Measurements from ENCODE around the gene WNK4. TPM values are rescaled to one million over a fixed set of nuclear protein-coding genes. Genes with fewer than 3 reads are reported as not detected.

The WNK4 gene
- total and polyA plus RNA-seq, 10 of the 15 experiments (the other 5 are each of a cell fraction or from before 2014, with no cell fraction given) = 0.06 to 0.29 (median 0.13) TPM; not detected in 5

GRCh38 chr17:42773290-42774035 lies 6.9 kb upstream of the WNK4 start, which contains the start of gene VPS25 (continued):
- TF ChIP-seq, protein P1, sequence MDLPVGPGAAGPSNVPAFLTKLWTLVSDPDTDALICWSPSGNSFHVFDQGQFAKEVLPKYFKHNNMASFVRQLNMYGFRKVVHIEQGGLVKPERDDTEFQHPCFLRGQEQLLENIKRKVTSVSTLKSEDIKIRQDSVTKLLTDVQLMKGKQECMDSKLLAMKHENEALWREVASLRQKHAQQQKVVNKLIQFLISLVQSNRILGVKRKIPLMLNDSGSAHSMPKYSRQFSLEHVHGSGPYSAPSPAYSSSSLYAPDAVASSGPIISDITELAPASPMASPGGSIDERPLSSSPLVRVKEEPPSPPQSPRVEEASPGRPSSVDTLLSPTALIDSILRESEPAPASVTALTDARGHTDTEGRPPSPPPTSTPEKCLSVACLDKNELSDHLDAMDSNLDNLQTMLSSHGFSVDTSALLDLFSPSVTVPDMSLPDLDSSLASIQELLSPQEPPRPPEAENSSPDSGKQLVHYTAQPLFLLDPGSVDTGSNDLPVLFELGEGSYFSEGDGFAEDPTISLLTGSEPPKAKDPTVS (IDR thresholded peaks at IDR 0.05; ENCODE audit: low read depth, low read length) = no peak
- TF ChIP-seq MYB (IDR thresholded peaks at IDR 0.05; ENCODE audit: borderline replicate concordance, low read depth, low read length) (peak; percentile 38; the same call in 1 of the 2 replicates), SIX5 (IDR thresholded peaks at IDR 0.05; ENCODE audit: low read depth, low read length, severe bottlenecking) (peak; percentile 63), SUPT20H (IDR thresholded peaks at IDR 0.05; ENCODE audit: borderline replicate concordance, control insufficient read depth, low read depth, low read length) (no peak), SMAD5 (IDR thresholded peaks at IDR 0.05; ENCODE audit: low read depth) (peak; percentile 95), SMAD1 (IDR thresholded peaks at IDR 0.05; ENCODE audit: low read depth, partially characterized antibody) (peak; percentile 75), EP300 (IDR thresholded peaks at IDR 0.05; ENCODE audit: borderline replicate concordance in 1 of 2, control insufficient read depth in 1 of 2, low read depth in 2 of 2, low read length in 2 of 2) (no peak), RUNX3 (IDR thresholded peaks at IDR 0.05; ENCODE audit: low read length) (peak; percentile 61), SRF (IDR thresholded peaks at IDR 0.05; ENCODE audit: low read depth in 2 of 2, low read length in 2 of 2) (peak; percentile 84 to 94), MXI1 (IDR thresholded peaks at IDR 0.05; ENCODE audit: low read depth, low read length) (no peak), ZBTB40 (IDR thresholded peaks at IDR 0.05; ENCODE audit: borderline replicate concordance) (peak; percentile 99), TARDBP (IDR thresholded peaks at IDR 0.05; ENCODE audit: borderline replicate concordance) (0 out of 2 replicates have a peak, but pooled peaks have one; percentile 36)
- TF ChIP-seq, protein P2, sequence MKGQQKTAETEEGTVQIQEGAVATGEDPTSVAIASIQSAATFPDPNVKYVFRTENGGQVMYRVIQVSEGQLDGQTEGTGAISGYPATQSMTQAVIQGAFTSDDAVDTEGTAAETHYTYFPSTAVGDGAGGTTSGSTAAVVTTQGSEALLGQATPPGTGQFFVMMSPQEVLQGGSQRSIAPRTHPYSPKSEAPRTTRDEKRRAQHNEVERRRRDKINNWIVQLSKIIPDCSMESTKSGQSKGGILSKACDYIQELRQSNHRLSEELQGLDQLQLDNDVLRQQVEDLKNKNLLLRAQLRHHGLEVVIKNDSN (IDR thresholded peaks at IDR 0.05; ENCODE audit: borderline replicate concordance, extremely low read length, insufficient read depth, low read depth, low read length) = no peak
- TF ChIP-seq, protein P3, sequence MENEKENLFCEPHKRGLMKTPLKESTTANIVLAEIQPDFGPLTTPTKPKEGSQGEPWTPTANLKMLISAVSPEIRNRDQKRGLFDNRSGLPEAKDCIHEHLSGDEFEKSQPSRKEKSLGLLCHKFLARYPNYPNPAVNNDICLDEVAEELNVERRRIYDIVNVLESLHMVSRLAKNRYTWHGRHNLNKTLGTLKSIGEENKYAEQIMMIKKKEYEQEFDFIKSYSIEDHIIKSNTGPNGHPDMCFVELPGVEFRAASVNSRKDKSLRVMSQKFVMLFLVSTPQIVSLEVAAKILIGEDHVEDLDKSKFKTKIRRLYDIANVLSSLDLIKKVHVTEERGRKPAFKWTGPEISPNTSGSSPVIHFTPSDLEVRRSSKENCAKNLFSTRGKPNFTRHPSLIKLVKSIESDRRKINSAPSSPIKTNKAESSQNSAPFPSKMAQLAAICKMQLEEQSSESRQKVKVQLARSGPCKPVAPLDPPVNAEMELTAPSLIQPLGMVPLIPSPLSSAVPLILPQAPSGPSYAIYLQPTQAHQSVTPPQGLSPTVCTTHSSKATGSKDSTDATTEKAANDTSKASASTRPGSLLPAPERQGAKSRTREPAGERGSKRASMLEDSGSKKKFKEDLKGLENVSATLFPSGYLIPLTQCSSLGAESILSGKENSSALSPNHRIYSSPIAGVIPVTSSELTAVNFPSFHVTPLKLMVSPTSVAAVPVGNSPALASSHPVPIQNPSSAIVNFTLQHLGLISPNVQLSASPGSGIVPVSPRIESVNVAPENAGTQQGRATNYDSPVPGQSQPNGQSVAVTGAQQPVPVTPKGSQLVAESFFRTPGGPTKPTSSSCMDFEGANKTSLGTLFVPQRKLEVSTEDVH (IDR thresholded peaks at IDR 0.05; ENCODE audit: low read depth, partially characterized antibody) = peak; percentile 95

Measured in GM12878 (cell line).